NK-92 (cell line): ENCODE measurements around the gene NHS.
"Not testable (repeated sequence)": the region's sequence is repeated elsewhere in the genome, so short reads cannot be mapped to it uniquely, and the experiment has no call there.

Source experiments
- DNase-seq: peaks from one replicate; lab custom pipeline; 2025; ENCODE audit not compliant: unreplicated experiment; lab: John Stamatoyannopoulos, UW

Gene NHS

DNA sequence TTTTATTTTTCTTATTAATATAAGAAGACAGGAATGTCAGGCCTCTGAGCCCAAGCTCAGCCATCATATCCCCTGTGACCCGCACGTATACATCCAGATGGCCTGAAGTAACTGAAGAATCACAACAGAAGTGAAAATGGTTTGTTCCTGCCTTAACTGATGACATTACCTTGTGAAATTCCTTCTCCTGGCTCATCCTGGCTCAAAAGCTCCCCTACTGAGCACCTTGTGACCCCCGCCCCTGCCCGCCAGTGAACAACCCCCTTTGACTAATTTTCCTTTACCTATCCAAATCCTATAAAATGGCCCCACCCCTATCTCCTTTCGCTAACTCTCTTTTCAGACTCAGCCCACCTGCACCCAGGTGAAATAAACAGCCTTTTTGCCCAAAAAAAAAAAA is 71.3 kb downstream of the NHS start:
- not testable (repeated sequence) for DNase-seq

- DNase-seq: no peak
Observed at GRCh38 chrX:17448188-17448587, 73.2 kb downstream of the NHS start.

DNA sequence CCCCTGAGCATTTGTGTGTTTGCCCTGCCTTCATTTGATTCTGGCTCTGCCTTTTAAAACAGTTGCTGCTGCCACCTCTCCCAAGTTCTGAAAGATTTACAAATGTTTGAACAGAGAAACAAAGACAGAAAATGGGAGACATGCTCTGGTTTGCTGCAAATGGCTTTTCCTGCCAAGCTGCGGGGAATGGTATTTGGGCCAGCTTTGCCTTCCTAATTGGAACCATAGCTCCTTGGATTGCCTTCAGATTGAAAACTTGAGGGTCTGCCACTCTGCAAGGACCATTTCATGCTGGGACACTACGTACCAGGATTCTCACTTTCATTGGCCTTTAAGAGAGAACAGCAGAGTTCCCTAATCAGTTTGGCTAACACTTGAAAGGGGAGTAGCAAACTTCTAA is 74.9 kb downstream of the NHS start:
- DNase-seq: no peak

GRCh38 chrX:17453788-17454187 is 78.8 kb downstream of the NHS start:
- DNase-seq: no peak

GRCh38 chrX:17456526-17456925 is 81.5 kb downstream of the NHS start:
- no peak for DNase-seq

- no peak for DNase-seq
Observed at GRCh38 chrX:17459008-17459611, 84.1 kb downstream of the NHS start.

- no peak for DNase-seq
Observed at GRCh38 chrX:17459661-17460060, 84.7 kb downstream of the NHS start.

GRCh38 chrX:17462881-17463280 is 87.9 kb downstream of the NHS start:
- no peak for DNase-seq

- DNase-seq: no peak
Observed at GRCh38 chrX:17464194-17464593, 89.2 kb downstream of the NHS start.

DNA sequence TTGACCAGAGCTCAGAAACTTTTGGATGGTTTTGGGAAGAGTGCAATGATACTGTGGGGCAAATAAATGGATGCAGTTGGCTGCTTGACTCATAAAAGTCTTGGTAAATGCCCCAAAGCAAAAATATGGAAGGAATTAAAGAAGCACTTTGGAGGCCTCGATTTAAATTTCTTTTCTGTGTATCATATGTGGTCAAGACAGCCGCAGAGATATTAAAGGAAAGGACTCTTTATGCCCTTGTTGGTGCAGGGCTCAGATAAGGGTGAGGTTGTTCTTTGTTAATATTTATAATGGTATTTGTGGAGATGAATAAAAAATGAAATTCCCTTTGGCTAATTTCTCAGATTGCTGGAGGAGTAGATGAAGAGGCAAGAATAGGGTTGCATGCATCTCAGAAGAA is 90.2 kb downstream of the NHS start:
- DNase-seq: no peak

- no peak for DNase-seq
Observed at GRCh38 chrX:17465802-17466201, 90.8 kb downstream of the NHS start.

DNA sequence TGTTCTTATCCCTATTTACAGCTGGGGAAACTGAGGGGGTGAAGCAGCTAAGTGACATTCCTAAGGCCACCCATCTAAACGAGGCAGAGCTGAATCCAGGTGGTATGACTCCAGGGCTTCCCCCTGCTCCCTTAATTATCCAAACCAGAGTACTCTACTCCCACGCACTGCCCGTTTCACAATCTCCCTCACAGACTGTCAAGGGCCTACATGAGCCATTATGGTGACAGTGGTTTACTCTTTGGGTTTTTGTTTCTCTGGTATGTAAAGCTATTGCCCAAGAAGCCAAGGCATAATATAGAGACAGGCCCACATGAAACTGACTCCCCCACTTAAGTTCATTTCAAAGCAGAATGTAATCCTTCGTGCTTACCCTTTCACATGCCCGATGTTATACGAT is 95.1 kb downstream of the NHS start:
- DNase-seq: no peak

- DNase-seq: no peak
Observed at GRCh38 chrX:17471121-17471520, 96.1 kb downstream of the NHS start.

GRCh38 chrX:17471861-17472260 is 96.9 kb downstream of the NHS start:
- DNase-seq: no peak

DNA sequence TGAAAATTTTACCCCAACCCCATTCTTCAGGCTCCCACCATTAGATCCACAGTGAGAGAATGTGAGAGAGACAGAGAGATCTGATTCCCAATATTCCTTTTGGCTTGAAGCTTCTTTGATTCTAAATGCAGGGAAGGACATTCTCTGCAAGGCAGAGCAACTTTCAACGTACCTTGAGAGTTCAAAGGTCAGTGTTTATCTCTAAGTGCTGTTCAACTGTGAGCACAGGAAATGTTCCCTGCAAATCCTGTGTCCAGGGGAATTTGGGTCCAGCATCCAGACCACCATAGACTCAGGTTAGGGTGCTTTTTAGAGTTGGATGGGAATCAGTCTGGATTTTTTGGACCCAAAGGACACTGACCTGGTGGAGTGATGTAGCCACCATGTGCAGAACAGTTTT is 97.4 kb downstream of the NHS start:
- no peak for DNase-seq

- DNase-seq: no peak
Observed at GRCh38 chrX:17473021-17473420, 98.0 kb downstream of the NHS start.

DNA sequence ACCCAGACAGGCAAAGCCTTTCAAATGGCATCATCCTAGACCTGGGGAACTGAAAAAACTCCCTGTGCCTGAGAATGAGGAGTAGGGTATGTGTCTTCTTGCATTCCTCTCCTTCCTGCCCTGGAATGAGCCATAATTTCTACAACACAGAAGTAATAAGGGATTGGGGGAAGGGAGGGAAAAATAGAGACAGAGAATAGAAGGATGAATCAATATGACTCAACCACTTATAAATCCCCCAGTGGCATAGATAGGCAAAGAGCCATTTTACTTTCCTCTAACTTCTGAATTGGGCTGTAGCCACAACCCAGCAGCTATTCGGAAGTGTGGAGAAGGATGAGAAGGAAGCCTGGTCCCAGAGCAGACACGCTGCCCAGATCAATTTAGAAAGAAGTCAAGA is 99.9 kb downstream of the NHS start:
- no peak for DNase-seq

DNA sequence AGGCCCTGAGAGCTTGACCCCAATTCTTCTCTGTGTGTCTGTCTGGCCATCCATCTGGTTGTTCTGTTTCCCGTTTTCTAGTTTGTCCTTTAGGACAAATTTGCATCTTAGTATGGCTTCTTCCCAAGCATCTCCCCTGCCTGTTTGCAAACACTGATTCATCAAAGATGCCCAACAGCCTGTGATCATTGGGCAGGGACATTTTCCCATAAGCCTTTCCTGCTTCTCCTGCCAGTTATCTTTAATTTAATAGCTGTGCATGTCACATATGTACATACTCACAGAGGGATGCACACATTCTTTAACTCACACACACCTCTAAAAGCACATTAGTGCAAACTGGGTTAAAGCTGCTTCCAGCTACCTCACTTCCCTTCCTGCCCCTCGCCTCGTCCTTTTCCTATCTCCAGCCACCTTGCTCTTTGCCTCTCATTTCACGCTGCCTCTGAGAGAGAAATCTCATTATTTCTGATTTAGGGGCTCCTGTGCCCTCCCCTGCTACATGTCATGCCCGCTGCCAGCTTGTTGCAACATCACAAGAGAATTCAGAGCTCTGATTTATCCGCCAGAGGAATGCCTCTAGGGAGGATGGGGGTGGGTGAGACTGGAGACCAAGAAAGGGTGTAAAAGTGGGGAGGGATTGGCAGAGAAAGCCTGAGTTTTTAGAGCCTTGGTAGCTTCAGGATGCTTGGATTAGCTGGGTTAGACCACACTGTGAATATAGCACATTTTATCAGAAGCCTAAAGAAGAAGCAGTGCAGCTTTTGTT is 100.6 kb downstream of the NHS start:
- DNase-seq: no peak

- no peak for DNase-seq
Observed at GRCh38 chrX:17476411-17476810, 101.4 kb downstream of the NHS start.

DNA sequence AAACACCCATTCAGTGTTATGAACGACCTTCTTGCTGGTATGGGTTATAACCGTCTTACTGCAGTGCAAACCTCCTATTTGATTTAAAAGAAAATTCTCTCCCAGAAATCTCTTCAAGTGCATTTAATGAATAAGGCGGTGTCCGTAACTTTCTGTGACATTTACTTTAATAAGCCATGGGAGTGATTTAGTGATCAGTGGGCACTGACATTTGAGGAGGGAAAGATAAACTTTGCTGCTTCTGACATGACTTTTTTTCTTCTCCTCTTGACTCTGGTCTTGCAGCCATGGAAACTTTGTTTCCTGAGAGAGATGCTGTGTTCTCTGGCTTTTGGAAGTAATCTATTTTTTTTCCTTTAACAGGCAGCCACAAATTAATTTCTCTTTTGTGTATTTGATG is 106.1 kb downstream of the NHS start:
- DNase-seq: no peak

GRCh38 chrX:17484592-17484991 is 109.6 kb downstream of the NHS start:
- DNase-seq: no peak

DNA sequence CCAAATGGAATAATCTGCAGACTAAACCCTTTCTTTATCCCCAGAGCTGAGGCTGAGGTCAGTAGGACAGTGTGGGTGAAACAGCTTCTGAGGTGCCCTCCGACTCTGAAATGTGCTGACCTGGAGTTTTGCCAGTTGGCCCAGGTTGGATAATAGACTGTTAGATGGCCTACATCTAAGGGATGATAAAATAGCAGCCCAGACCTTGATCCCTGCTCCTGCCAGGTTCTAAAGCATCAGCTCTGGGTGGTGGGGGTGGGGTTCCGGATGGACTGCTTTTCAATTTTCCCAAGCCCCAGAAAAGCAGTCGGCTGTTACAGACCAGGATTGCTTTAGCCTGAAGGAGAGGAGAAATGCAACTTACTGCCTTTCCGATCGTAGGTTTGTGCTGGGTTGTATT is 110.4 kb downstream of the NHS start:
- DNase-seq: no peak

DNA sequence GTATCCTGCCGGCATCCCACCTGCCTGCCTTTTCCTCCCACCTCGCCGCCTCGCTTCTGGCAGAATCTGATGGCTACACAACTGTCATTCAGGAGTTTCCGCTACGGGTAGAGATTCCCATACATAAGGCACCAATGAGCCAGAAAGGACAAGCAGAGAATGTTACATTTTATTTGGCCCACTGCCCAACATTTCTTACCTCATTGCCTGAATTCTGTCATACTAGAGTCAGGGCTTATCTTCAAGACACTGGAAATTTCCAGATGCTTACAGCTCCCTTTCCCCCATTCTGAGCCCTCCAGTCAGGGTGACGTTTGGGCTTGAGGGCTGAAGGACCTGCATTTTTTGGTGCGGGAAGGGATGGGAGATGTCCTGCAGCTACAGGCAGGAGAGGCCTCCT is 113.0 kb downstream of the NHS start:
- DNase-seq: no peak
